Measurements from ENCODE around the gene SEC24C.
"Not testable (repeated sequence)": the region's sequence is repeated elsewhere in the genome, so short reads cannot be mapped to it uniquely, and the experiment has no call there.

The SEC24C gene

DNA sequence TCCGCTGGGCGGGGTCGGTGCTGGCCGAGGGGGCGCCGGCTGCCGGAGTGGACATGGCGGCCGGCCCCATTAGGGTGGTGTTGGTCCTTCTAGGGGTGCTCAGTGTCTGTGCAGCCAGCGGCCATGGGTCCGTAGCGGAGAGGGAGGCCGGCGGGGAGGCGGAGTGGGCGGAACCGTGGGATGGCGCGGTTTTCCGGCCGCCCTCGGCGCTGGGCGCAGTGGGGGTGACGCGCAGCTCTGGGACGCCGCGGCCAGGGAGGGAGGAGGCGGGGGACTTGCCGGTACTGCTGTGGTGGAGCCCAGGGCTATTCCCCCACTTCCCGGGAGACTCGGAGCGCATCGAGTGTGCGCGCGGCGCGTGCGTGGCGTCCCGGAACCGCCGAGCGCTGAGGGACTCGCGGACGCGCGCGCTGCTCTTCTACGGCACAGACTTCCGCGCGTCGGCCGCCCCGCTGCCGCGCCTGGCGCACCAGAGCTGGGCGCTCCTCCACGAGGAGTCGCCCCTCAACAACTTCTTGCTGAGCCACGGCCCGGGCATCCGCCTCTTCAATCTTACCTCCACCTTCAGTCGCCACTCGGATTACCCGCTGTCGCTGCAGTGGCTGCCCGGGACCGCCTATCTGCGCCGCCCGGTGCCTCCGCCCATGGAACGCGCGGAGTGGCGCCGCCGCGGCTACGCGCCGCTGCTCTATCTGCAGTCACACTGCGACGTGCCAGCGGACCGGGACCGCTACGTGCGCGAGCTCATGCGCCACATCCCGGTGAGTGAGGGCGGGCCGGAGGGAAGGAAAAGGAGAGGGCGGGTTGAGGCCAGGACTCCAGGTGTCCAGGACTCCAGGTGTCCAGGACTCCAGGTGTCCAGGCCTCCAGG, 28.3 kb downstream of the SEC24C start:
- DNase-seq, result peak; percentile 86

DNA sequence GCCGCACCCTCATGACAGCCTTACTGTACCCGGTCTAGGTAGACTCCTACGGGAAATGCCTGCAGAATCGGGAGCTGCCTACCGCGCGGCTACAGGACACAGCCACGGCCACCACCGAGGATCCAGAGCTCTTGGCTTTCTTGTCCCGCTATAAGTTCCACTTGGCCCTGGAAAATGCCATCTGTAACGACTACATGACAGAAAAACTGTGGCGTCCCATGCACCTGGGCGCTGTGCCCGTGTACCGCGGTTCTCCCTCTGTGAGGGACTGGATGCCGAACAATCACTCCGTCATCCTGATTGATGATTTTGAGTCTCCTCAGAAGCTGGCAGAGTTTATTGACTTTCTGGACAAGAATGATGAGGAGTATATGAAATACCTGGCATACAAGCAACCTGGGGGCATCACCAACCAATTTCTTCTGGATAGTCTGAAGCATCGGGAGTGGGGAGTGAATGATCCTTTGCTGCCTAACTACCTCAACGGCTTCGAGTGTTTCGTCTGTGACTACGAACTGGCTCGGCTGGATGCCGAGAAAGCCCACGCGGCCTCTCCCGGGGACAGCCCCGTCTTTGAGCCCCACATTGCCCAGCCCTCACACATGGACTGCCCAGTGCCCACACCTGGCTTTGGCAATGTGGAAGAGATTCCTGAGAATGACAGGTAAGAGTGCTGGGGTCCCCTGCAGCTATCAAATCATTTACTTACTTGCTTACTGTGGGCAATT, 29.1 kb downstream of the SEC24C start:
- no peak for DNase-seq

DNA sequence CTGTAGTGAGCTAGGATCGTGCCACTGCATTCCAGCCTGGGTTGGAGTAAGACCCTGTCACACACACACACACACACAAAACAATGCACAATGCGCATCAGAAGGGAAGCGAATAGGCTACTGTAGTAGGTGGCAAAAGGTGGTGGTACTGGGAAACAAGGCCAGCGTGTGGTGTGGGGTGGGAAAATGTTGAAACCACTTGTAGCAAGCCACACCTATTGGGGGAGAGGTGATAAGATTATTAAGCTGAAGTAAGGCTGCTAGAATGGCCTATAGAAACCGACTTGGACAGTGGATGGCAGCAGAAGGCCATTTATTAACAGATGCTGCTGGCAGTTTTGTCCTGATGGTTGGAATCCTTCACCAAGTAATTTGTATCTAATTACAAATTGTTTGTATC, 30.5 kb downstream of the SEC24C start:
- DNase-seq, result peak; percentile 61

DNA sequence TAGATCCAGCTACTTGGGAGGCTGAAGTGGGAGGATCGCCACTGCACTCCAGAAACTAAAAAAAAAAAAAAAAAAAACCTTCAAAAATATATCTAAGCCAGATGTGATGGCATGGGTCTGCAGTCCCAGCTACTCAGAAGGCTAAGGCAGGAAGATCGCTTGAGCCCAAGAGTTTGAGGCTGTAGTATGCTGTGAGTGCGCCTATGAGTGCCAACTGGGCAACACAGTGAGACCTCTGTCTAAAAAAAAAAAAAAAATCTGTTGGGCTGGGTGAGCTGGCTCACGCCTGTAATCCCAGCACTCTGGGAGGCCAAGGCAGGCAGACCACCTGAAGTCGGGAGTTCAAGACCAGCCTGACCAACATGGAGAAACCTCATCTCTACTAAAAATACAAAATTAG, 34.8 kb downstream of the SEC24C start:
- no peak for DNase-seq

DNA sequence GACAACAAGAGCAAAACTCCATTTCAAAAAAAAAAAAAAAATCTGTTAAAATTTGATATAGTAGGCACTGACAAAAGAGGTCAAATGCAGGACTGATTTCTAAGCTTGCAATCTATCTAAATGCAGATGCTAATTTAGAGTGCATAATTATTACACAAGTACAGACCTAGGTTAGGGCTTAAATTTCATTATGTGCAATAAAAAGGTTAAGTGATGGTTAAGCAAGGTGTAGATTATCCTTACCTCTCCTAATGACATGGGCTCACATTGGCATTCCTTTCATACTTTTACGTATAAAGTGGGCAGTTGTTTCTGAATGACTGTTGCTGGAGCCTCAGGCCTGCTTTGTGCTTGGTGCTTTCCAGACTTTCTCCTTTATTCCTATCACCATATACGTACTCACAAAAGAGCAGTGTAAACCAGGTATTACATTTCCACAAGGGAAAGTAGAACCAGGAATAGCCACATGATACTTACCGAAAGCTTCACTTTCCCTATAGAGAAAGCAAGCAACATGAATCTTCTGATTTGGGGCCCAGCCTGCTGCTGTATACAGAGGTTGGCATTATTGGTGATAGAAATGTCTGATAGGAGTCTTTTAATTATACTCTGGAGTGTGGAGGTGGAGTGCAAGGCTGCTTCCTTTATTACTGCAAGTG, 35.5 kb downstream of the SEC24C start:
- no peak for DNase-seq

DNA sequence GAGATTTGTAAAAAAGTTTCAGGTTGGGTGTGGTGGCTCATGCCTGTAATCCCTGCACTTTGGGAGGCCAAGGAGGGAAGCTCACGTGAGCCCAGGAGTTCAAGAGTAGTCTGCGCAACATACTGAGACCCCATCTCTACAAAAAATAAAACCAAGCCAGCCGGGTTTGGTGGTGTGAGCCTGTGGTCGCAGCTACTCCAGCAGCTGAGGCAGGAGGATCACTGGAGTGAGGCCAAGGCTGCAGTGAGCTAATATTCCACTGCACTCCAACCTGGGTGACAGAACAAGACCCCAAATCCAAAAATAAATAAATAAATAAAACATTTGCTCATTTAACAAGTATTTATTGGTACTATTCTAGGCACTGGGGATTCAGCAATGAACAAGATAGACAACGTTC, 36.1 kb downstream of the SEC24C start:
- DNase-seq, result no peak

DNA sequence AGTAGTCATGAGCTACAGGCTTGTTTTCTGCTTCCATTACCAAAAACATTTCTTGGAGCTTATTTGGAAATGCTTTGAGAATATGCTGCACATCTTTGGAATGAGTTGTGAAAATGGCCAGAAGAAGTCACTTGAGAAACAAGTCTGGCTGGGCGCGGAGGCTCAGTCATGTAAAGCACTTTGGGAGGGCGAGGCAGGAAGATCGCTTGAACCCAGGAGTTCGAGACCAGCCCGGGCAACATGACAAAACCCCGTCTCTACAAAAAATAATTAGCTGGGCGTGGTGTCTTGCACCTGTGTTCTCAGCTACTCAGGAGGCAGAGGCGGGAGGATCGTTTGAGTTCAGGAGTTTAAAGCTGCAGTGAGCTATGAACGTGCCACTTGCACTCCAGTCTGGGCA, 36.8 kb downstream of the SEC24C start:
- DNase-seq, result no peak

DNA sequence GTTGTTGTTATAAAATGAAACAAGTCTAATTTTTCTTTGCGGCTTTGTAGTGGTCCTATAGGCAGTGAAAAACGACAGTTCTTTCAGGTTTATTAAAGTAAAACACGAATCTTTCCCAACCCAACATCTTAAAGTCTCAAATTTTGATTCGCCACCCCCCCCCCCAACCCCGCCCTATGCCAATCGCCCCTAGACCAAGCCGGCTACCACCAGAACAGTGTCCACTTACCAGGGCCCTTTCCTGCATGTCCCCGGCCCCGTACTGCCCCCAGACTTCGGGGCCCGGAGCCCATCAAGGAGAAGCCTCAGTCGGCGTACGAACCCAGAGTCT, 37.3 kb downstream of the SEC24C start:
- no peak for DNase-seq

DNA sequence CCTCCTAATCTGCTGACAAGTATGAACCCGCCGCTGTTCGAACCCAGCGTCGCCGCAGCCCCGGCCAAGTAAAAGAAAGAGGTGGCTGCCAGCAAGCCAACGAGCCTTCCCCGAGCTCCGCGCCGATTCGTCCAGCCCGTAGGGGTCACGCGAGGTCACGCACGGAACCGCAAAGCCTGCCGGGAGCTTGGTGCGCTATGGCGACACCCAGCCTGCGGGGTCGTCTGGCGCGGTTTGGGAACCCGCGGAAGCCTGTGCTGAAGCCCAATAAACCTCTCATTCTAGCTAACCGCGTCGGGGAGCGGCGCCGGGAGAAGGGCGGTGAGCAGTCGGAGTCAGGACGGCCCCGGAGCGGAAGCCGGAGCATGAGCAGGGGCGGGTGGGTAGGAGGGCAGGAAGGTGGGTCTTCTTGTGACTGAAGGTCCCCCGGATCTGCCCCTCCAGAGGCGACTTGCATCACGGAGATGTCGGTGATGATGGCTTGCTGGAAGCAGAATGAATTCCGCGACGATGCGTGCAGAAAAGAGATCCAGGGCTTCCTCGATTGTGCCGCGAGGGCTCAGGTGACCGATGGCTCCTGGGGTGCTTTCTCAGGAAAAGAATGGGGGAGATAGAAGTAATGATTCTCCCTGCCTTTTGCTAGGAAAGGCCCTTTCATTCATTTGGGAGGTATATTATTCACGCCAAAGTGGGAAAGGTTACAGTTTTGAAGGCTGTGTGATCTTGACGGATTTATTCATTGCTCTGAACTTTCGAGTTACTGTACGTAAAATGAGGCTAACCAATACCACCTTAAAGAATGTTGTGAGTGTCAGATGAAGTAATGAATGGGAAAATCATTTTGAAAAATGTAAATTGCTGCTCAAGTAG, 37.9 kb downstream of the SEC24C start, which contains the start of gene CHCHD1:
TSS of gene CHCHD1 (plus strand) at position 170 of the 870 bp plus-strand sequence. CDS start at position 198, 28 bp downstream.
- peak; percentile 86 for DNase-seq

DNA sequence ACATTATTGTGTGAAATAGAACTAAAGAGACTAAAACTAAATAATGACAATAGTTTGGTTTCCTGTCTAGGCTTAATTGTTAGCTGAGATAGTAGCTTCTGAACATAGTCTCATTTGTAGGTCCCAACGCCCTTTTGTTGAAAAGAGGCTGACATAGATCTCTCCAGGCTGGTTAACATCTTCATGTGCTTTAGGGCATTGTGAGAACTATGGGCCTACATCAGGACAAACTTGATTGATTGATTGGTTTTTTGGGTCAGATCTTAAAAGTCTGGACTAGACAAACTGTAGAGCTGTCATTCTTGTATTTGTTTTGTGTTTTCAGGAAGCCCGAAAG, 38.5 kb downstream of the SEC24C start:
- no peak for DNase-seq

DNA sequence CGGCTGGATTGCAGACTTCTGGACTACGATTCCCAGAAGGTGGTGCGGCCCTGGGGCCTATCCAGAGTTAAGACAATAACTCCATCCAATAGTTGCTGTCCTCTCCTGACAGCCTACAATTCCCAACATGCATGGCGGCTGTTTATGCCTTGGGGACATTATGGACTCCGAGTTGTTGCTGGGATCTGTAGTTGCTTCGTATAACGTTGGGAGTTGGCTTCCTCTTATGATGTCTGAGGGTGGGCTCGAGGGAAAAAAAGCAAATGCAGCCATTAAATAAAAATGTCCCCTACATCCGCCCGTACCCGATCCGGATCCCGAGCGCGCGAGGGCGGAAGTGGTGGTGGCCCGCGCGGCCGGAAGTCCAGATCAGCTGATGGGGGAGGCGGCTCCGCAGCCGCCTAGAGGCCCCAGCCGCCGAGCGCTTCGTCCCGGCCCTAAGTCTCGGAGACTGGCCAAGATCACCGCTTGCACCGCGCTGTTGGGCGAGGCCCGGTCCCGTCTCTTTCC, 41.1 kb downstream of the SEC24C start, which contains the start of gene ZSWIM8:
TSS of gene ZSWIM8 (plus strand) at position 396 of the 510 bp plus-strand sequence. CDS start 273 bp downstream, outside the sequence.
- peak; percentile 93 for DNase-seq

DNA sequence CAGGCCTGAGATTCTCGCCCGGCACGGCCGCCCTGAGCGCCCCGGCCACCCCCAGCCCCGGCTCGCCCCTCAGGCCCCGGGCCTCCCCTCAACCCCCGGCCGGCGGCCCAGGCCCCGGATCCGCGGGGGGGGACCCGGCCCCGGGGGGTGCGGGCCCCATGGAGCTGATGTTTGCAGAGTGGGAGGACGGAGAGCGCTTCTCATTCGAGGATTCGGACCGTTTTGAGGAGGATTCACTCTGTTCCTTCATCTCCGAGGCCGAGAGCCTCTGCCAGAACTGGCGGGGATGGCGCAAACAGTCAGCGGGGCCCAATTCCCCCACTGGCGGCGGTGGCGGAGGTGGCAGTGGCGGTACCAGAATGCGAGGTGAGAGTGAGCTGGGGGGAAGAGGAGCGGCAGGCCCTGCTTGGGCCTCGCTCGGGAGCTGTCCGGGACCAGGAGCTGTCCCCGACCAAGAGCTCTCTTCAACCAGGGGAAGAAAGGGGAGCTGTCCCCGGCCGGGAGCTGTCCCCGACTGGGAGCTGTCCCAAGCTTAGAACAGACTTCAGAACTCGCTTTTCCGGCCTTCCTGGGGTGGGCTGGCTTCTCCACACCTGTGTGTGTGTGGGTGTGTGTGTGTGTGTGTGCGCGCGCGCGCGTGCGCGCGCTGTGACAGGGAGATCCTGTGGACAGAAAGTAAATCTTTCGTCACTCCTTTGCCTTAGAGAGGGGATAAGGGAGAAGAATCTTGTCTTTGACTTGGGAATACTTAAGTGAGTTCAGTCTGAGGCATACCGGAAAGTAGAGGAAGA, 41.7 kb downstream of the SEC24C start:
- DNase-seq, result peak; percentile 37

DNA sequence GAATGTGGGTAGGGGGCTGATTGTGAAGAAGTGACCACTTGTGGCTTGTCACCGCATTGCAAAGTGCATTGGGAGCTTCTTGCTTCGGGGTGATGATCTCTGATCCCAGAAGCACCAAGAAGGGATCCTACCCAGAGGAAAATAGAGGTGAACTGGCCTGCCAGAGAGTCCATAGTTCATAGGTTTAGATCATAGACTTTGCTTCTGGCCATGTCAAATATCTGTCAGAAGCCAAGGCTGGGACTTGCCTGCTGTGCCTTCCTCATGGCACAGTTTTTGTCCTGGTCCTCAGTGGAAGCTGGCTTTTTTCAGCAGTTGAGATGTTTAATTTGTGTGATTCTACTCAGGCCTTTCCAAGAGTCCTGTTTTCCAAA, 42.3 kb downstream of the SEC24C start:
- DNase-seq, result no peak

DNA sequence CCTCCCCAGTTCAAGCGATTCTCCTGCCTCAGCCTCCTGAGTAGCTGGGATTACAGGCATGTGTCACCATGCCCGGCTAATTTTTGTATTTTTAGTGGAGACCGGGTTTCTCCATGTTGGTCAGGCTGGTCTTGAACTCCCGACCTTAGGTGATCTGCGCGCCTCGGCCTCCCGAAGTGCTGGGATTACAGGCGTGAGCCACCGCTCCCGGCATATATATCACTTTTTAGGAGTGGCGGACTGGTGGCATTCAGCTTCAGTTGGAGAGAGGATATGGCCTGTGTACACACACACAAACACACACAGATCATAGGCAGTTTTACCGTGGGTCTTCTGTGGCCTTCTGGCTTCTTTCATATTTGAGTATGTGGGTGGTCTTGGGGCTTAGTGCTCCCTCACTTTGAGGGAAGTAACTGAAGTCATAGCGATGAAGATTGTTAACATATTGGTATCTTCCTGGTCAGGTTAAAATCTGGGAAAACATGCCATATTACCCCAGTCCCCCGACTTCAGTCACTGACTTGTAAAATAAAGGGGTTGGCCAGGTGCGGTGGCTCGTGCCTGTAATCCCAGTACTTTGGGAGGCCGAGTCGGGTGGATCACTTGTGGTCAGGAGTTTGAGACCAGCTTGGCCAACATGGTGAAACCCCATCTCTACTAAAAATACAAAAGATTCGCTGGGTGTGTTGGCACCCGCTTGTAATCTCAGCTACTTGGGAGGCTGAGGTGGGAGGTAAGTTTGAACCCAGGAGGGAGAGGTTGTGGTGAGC, 43.0 kb downstream of the SEC24C start:
- not testable (repeated sequence) for DNase-seq

DNA sequence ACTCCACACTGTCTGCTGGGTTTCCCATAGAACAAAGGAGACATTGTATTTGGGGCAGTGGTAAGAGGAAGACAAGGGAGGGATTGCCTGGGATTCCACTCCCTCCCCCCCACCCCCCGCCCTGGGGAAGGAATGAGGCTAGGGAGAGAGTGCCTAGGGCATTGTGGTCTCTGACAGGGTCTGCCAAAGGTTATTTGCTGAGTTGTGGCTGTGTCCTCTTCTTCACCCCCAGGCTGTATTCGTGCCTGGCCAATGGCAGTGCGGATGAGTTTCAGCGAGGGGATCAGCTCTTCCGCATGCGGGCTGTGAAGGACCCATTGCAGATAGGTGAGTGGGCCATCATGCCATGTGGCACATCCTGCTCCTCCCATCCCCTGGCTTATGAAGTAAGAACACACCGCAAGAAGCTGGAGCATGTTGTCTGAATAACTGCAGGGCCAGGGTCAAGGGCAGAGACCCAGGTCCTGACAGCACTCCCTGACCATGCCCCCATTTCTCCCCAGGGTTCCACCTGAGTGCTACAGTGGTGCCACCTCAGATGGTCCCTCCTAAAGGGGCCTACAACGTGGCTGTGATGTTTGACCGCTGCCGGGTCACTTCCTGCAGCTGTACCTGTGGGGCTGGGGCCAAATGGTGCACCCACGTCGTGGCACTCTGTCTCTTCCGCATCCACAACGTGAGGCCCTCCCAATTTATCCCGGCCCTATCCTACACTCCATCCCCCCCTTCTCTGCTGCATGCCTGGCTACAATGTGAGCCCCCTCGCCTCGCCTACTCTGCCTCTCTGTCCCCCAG, 44.9 kb downstream of the SEC24C start:
- no peak for DNase-seq

DNA sequence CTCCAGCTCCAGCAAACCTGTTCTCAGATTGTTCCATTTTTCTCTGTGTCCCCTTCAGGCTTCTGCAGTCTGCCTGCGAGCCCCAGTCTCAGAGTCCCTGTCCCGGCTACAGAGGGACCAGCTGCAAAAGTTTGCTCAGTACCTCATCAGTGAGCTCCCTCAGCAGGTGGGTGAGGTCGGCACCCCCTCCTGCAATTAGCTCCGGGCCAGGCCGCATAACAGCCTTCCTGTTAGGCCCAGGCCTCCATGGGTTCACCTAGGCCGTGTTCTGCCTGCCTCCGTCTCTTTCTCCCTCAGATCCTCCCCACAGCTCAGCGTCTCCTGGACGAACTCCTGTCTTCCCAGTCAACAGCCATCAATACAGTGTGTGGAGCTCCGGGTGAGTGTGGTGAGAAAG, 45.5 kb downstream of the SEC24C start:
- no peak for DNase-seq

DNA sequence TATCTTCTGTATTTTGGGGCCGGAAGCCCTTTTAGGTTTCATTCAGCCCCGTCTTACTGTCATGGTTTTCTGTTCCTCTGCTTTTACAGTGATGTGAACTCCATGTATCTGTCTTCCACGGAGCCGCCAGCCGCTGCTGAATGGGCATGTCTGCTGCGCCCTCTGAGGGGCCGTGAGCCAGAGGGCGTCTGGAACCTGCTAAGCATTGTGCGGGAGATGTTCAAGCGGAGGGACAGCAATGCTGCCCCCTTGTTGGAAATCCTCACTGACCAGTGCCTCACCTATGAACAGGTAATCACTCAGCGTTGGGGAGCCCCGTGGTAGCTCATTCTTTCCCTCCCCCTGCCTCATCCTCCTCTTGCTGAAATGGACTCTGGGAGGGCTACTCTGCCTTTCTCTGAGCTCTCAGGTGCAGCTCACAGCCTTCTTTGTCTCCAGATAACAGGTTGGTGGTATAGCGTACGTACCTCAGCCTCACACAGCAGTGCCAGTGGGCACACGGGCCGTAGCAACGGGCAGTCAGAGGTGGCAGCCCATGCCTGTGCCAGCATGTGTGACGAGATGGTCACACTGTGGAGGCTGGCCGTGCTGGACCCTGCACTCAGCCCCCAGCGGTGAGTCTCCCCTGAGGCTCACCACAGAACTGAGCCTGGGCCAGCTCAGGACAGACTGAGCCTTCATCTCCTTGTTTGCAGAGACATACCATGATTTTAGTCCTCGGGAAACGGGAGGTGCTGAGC, 46.9 kb downstream of the SEC24C start:
- no peak for DNase-seq

DNA sequence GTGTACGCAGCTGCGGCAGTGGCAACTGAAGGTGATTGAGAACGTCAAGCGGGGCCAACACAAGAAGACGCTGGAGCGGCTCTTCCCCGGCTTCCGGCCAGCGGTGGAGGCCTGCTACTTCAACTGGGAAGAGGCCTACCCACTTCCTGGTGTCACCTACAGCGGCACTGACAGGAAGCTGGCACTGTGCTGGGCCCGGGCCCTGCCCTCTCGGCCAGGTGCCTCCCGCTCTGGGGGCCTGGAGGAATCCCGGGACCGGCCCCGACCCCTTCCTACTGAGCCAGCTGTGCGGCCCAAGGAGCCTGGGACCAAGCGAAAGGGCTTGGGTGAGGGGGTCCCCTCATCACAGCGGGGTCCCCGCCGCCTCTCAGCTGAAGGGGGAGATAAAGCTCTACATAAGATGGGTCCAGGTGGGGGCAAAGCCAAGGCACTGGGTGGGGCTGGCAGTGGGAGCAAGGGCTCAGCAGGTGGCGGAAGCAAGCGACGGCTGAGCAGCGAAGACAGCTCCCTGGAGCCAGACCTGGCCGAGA, 47.8 kb downstream of the SEC24C start:
- no peak for DNase-seq

DNA sequence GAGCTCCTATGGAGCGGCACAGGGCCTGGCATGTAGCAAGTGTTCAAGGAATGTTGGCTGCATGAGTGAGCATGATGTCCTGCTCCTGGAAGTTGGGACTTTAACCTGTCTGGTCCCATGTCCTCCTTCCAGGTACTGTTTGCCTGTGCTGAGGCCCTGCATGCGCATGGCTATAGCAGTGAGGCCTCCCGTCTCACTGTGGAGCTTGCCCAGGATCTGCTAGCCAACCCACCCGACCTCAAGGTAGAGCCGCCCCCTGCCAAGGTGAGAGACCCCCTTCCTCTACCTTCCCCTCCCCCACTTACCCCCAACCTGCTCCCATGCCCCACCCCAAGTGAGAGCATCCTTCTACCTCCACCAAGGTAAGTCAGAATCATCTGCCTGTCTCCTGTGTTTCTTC, 49.3 kb downstream of the SEC24C start:
- DNase-seq, result no peak
